Sigmoid colon (tissue), 7 donors: ENCODE measurements around the gene MFAP4. TPM values are rescaled to one million over a fixed set of nuclear protein-coding genes. Genes with fewer than 3 reads are reported as not detected.

ENCODE experiments used
- DNase-seq: peaks from one replicate; pipeline ENCODE4 v3.0.0-alpha.2; 2019
- H3K27ac ChIP-seq, 4 donors: fragments of 200-600 bp; sonication (generic); one replicate each; pipeline ENCODE4 v1.5.1; 2016 to 2019; ENCODE audit warnings: mild to moderate bottlenecking in 1 of 4
- H3K27me3 ChIP-seq, 3 donors: fragments of 200-600 bp; sonication (generic); one replicate each; pipeline ENCODE4 v1.5.1; 2019; ENCODE audit warnings: mild to moderate bottlenecking in 1 of 3
- H3K36me3 ChIP-seq, 4 donors: fragments of 200-600 bp; sonication (generic); one replicate each; pipeline ENCODE4 v1.5.1; 2016 to 2019
- H3K4me1 ChIP-seq, 4 donors: fragments of 200-600 bp; sonication (generic); one replicate each; pipeline ENCODE4 v1.5.1; 2017 to 2019
- H3K4me3 ChIP-seq, 4 donors: fragments of 200-600 bp; sonication (generic); one replicate each; pipeline ENCODE4 v1.5.1; 2017 to 2019; ENCODE audit warnings: mild to moderate bottlenecking in 2 of 4, moderate library complexity in 1 of 4
- H3K9me3 ChIP-seq, 4 donors: fragments of 200-600 bp in 3 of 4; sonication (generic) in 3 of 4; one replicate each; pipeline versions ENCODE4 v1.5.1 to v1.6.1; 2013 to 2019
- CTCF ChIP-seq, 4 experiments: fragments of 450-650 bp in 3 of 4; fragments of 200-600 bp in 1 of 4; IDR thresholded peaks; one replicate each; pipeline ENCODE4 v1.5.1; 2016 to 2019; ENCODE audit warnings: antibody characterized with exemption in 4 of 4, mild to moderate bottlenecking in 3 of 4, moderate library complexity in 2 of 4
- EP300 ChIP-seq, 4 donors: sonication (generic); formaldehyde crosslinking; IDR thresholded peaks; one replicate each; pipeline ENCODE4 v1.6.1; 2017; ENCODE audit warnings: antibody characterized with exemption in 4 of 4
- POLR2A ChIP-seq, 2 donors: fragments of 450-650 bp; IDR thresholded peaks; one replicate each; pipeline ENCODE4 v1.6.1; 2016; ENCODE audit warnings: antibody characterized with exemption in 2 of 2, mild to moderate bottlenecking in 2 of 2, moderate library complexity in 2 of 2
- POLR2AphosphoS5 ChIP-seq, 4 donors: sonication (generic); formaldehyde crosslinking; IDR thresholded peaks; one replicate each; pipeline ENCODE4 v1.6.1; 2017; ENCODE audit warnings: antibody characterized with exemption in 4 of 4
- WGBS, 2 donors: extraction: QIAGEN DNeasy Blood & Tissue Kit; methylation state at CpG; one replicate each; pipeline ENCODE4 v1.1.7; 2013; 5-methylcytosine and 5-hydroxymethylcytosine counted together
- intact Hi-C: fragments of 100-400 bp; cut with DNase I; formaldehyde crosslinking; loops from one replicate; pipeline ENCODE4 v1.15.1; 2023
- polyA plus RNA-seq, 3 donors: library from polyadenylated mRNA; stranded (reverse); fragments of 200-250 nt; gene quantifications; one replicate each; pipeline ENCODE4 v1.2.3, GENCODE V29; 2013
- total RNA-seq, 4 donors: library from RNA; depleted of rRNA; stranded (reverse); fragments of >200 nt; gene quantifications; one replicate each; pipeline ENCODE4 v1.1.0, GENCODE V29; 2016
- donor health status: healthy with polysubstance abuse.
- donor health status: Bipolar disorder and iron deficiency.
- donor health status: healthy.

The MFAP4 gene
- total and polyA plus RNA-seq, 7 donors = 9.9 to 324 (median 189) TPM

DNA sequence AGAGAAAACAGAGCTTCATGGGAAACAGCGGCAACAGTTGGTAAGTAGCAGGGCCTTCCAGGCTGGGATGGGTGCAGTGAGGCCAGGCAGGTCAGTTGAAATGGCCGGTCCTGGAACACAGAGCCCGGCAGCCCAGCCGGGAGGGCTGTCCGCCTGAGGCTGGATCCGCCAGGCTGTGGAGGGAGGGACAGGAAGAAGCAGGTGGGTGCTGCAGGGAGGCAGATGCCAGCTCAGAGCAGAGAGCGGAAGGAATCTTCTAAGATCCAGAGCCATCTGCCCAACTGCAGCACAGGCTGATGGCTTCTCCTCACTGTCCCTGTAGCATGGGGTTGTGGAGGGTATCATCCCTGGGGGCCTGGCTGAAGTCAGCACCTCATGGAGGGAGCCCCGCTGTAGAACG is 24.6 kb upstream of the MFAP4 start:
- H3K27me3 ChIP-seq = no peaks in the 10 kb centered on the region
- H3K4me3 ChIP-seq = peak overlapping the region; percentile 14 to 52 (median 38)
- WGBS, 2 donors = 83 to 85% methylated on average over 9 of the region's 9 CpGs
- TF ChIP-seq POLR2A (IDR thresholded peaks at IDR 0.05) (no peak), EP300 (IDR thresholded peaks at IDR 0.05) (no peak), POLR2AphosphoS5 (IDR thresholded peaks at IDR 0.05) (no peak), CTCF (IDR thresholded peaks at IDR 0.05) (no peak)
- DNase-seq = no peak
- peaks cover 0 to 16% (median 0%) of the 10 kb centered on the region in 4 donors for H3K36me3 ChIP-seq
- H3K9me3 ChIP-seq = no peaks in the 10 kb centered on the region
- peak overlapping the region in 3 of 4 donors; percentile 41 to 75 (median 65) for H3K27ac ChIP-seq
- H3K4me1 ChIP-seq = peaks cover 0 to 29% (median 21%) of the 10 kb centered on the region in 4 donors
- intact Hi-C loops = loop anchor here (5.0 kb wide), 1 partner anchor 49 kb away; the partner anchor contains the start of gene B9D1

DNA sequence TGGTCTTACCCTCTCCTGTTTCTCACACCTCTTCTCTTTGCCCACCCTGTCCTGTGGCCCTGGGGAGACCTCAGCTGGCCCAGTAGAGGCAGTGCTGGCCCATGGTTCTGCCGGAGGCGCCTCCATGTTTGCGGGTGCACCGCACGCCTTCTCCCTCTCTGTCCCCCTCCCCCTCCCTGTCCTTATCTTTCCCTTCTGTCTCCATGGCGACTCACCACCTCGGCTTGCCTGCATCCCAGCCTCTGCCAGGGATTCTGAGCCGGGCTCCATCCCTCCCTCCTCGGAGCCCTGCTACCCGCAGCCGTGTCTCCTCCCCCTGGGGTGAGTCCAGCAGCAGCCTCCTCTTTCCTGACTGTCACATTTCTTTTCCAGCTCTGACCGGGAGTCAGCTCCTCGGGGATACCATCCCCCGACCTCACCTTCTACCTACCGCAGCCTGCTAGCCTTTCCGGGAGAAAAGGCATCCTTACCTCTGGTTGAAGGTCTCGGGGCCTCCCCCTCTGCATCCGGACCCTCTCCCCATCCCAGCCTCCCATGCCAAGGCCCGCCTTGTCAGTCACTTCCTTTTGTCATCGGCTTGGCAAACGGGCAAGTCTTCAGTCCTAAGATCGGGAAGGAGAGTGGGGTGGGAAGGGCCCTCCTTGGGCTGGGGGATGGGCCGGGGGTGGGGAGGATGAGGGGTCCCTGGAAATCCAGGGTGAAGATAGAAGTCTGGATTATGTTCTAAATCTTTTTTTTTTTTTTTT is 24.1 kb upstream of the MFAP4 start, which contains the start of gene RNF112:
Gene RNF112 (plus strand): TSS at position 358 of the 746 bp plus-strand sequence. CDS start 177 bp downstream, at position 535.
- no peak for DNase-seq
- Histone ChIP-seq H3K4me3 (peak within 1 kb of the TSS; percentile 14 to 52 (median 38)), H3K27me3 (no peaks in the 10 kb centered on the region), H3K4me1 (peaks cover 0 to 29% (median 21%) of the 10 kb centered on the region in 4 donors), H3K27ac (peak within 1 kb of the TSS in 3 of 4 donors; percentile 41 to 75 (median 65)), H3K36me3 (peaks cover 0 to 16% (median 0%) of the 10 kb centered on the region in 4 donors), H3K9me3 (no peaks in the 10 kb centered on the region)
- TF ChIP-seq POLR2AphosphoS5 (IDR thresholded peaks at IDR 0.05) (peak in 1 of 4 donors; percentile 48), POLR2A (IDR thresholded peaks at IDR 0.05) (no peak), EP300 (IDR thresholded peaks at IDR 0.05) (no peak), CTCF (IDR thresholded peaks at IDR 0.05) (peak in 3 of 4 experiments; percentile 28 to 39 (median 36))
- WGBS, 2 donors = 57 to 76% methylated on average over 23 of the region's 23 CpGs
- intact Hi-C loops = loop anchor here (5.0 kb wide), 1 partner anchor 49 kb away; the partner anchor contains the start of gene B9D1

DNA sequence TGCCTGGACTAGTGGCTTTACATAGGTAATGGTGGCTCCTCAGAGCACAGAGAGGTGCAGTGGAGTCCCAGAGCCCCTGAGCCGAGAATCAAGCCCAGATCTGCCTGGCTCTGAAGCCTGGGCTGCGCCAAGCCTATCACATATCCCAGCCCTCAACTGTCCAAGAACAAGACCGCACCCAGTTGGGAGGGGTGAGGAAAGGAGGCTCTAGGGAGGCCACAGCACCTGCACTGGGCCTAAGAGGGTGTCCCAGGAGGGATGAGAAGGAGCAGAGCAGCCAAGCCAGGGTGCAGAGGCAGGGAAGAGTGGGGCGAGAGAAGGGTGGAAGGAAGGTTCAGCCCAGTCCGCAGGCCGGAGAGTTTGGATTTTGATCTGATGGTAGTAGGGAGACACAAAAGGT is 23.1 kb upstream of the MFAP4 start:
- no peak for DNase-seq
- Histone ChIP-seq H3K9me3 (no peaks in the 10 kb centered on the region), H3K36me3 (peaks cover 0 to 8% (median 0%) of the 10 kb centered on the region in 4 donors), H3K4me1 (peaks cover 0 to 29% (median 21%) of the 10 kb centered on the region in 4 donors), H3K4me3 (no peak overlapping the region), H3K27ac (peak overlapping the region in 2 of 4 donors; percentile 41 to 75), H3K27me3 (no peaks in the 10 kb centered on the region)
- intact Hi-C loops = loop anchor here (5.0 kb wide), 1 partner anchor 48 kb away; the partner anchor contains the start of gene B9D1
- no peak for TF ChIP-seq CTCF (IDR thresholded peaks at IDR 0.05)
- TF ChIP-seq EP300 (IDR thresholded peaks at IDR 0.05) = no peak
- no peak for TF ChIP-seq POLR2AphosphoS5 (IDR thresholded peaks at IDR 0.05)
- no peak for TF ChIP-seq POLR2A (IDR thresholded peaks at IDR 0.05)
- WGBS, 2 donors = 62 to 90% methylated on average over 6 of the region's 6 CpGs

- DNase-seq = no peak
- TF ChIP-seq POLR2AphosphoS5 (IDR thresholded peaks at IDR 0.05) = no peak
- TF ChIP-seq POLR2A (IDR thresholded peaks at IDR 0.05) = no peak
- TF ChIP-seq EP300 (IDR thresholded peaks at IDR 0.05) = no peak
- no peak for TF ChIP-seq CTCF (IDR thresholded peaks at IDR 0.05)
Measured at GRCh38 chr17:19409509-19409908, 22.5 kb upstream of the MFAP4 start.

More at GRCh38 chr17:19409509-19409908, 22.5 kb upstream of the MFAP4 start:
- intact Hi-C loops = no loop called here
- WGBS, 2 donors = 78 to 83% methylated on average over 3 of the region's 3 CpGs
- H3K4me3 ChIP-seq = no peak overlapping the region
- H3K9me3 ChIP-seq = no peaks in the 10 kb centered on the region
- peaks cover 0 to 29% (median 21%) of the 10 kb centered on the region in 4 donors for H3K4me1 ChIP-seq
- H3K27ac ChIP-seq = no peak overlapping the region
- H3K36me3 ChIP-seq = peaks cover 0 to 2% (median 0%) of the 10 kb centered on the region in 4 donors
- H3K27me3 ChIP-seq = no peaks in the 10 kb centered on the region
